DND-41 (cell line): Measurements from ENCODE around the gene SERPINA12.

Experiments used
- EZH2 ChIP-seq: IDR thresholded peaks from 3 replicates; pipeline ENCODE4 v1.6.1; 2012; ENCODE audit warnings: borderline replicate concordance, low read depth, mild to moderate bottlenecking, moderate library complexity, low read length, inconsistent platforms; ENCODE audit not compliant: severe bottlenecking
- TF ChIP-seq, protein P1 (sequence below): IDR thresholded peaks from 2 replicates; pipeline ENCODE4 v1.5.1; 2012; ENCODE audit warnings: borderline replicate concordance, low read length, moderate library complexity, mild to moderate bottlenecking; ENCODE audit not compliant: poor library complexity, severe bottlenecking; ENCODE audit errors: extremely low read depth

DNA sequence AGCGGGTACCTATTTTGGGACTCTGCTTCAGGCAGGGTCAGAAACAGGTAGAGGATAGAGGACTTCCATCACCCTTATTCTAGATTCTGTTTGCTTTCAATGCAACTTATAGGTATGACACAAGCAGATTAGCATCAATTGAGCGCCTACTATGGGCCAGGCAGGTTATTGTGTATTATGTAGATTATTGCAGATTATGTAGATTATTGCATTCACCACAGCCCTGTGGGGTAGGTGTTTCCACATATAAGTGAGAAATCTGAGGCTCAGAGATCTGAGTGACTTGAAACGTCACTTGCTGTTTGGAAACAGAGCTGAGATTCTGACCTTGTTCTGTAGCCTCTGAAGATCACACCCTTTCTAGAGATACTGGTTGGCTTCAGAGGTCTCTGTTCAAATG lies 26.2 kb upstream of the SERPINA12 start:
- TF ChIP-seq, protein P1, sequence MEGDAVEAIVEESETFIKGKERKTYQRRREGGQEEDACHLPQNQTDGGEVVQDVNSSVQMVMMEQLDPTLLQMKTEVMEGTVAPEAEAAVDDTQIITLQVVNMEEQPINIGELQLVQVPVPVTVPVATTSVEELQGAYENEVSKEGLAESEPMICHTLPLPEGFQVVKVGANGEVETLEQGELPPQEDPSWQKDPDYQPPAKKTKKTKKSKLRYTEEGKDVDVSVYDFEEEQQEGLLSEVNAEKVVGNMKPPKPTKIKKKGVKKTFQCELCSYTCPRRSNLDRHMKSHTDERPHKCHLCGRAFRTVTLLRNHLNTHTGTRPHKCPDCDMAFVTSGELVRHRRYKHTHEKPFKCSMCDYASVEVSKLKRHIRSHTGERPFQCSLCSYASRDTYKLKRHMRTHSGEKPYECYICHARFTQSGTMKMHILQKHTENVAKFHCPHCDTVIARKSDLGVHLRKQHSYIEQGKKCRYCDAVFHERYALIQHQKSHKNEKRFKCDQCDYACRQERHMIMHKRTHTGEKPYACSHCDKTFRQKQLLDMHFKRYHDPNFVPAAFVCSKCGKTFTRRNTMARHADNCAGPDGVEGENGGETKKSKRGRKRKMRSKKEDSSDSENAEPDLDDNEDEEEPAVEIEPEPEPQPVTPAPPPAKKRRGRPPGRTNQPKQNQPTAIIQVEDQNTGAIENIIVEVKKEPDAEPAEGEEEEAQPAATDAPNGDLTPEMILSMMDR, result no peak
- TF ChIP-seq EZH2, result no peak
